ENCODE measurements around the gene C1QL1. TPM values are rescaled to one million over a fixed set of nuclear protein-coding genes. Genes with fewer than 3 reads are reported as not detected.

C1QL1 gene
- total RNA-seq, 1 donor from 2014 or later, result 7.3 TPM

Small RNA genes lying within 50 kb of the gene (microRNA-seq; reads per million reads assigned to microRNA genes)
- not detected for gene MIR6783

Other genes starting within 250 kb of the C1QL1 start
- 18.5 TPM for gene ADAM11, start 209.3 kb downstream of the C1QL1 start, total RNA-seq
- 16.1 TPM for gene GJC1, start 138.0 kb downstream of the C1QL1 start, total RNA-seq
- 17.4 TPM for gene HIGD1B, start 120.4 kb downstream of the C1QL1 start, total RNA-seq
- gene EFTUD2, start 68.9 kb downstream of the C1QL1 start, total RNA-seq, result 66.9 TPM
- 4.7 TPM for gene GFAP, start 52.8 kb downstream of the C1QL1 start, total RNA-seq
- gene KIF18B, start 20.5 kb downstream of the C1QL1 start, total RNA-seq, result 1.8 TPM
- 25.3 TPM for gene DCAKD, start 83.3 kb upstream of the C1QL1 start, total RNA-seq
- gene NMT1, start 93.0 kb upstream of the C1QL1 start, total RNA-seq, result 84.5 TPM
- gene PLCD3, start 164.2 kb upstream of the C1QL1 start, total RNA-seq, result 201 TPM
- gene ACBD4, start 167.4 kb upstream of the C1QL1 start, total RNA-seq, result 8.0 TPM
- 31.2 TPM for gene HEXIM1, start 180.2 kb upstream of the C1QL1 start, total RNA-seq
- gene HEXIM2, start 193.6 kb upstream of the C1QL1 start, total RNA-seq, result 8.0 TPM